Measurements from ENCODE around the gene ASIC4.

The ASIC4 gene

DNA sequence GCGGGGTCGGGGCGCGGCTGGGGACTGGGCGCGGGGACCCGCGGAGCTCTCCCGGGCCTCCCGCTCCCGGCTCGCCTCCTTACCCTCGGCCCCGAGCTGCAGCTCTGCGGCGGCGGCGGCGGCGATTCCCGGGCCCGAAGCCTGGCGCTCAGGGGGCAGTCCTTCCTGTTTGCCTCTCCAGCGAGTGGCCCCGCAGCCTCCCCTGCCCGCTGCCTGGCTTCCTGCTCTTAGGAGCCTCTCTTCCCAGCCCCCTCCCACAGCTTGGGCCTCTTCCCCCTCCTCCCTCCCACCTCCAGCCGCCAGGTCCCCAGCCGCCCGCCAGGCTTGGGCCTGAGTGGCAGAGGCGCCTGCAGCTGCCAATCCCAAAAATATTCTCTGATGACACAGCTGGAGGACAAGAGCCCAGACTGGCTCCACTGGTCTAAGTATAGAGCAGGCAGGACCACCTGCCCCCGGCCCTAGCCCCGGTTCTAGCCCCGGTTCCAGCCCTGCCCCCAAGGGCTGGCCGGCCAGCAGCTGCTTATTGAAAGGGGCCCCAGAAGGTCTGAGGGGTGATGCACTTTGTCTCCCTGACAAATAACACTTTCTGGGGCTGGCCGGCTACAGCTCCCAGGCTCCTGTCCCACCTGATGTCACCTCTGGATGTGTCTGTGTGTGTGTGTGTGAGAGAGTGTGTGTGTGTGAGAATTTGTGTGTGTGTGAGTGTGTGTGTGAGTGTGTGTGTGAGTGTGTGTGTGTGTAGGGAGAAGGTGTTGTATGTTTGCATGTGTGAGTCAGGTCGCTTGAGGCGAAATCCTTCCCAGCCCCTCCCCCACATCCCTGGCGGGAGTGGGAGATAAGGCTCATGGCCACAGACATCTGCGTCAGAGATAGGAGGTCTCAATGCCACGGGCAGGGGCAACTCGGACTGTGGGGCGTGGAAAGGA lies 57.3 kb downstream of the ASIC4 start, which contains the start of gene OBSL1:
Gene OBSL1 (minus strand): TSS at position 229 of the 926 bp plus-strand sequence. CDS start 307 bp downstream, outside the sequence.
- H3K4me3 ChIP-seq (ENCODE audit: low read depth, low read length) = no peak within 1 kb of the TSS
- TF ChIP-seq, protein P1, sequence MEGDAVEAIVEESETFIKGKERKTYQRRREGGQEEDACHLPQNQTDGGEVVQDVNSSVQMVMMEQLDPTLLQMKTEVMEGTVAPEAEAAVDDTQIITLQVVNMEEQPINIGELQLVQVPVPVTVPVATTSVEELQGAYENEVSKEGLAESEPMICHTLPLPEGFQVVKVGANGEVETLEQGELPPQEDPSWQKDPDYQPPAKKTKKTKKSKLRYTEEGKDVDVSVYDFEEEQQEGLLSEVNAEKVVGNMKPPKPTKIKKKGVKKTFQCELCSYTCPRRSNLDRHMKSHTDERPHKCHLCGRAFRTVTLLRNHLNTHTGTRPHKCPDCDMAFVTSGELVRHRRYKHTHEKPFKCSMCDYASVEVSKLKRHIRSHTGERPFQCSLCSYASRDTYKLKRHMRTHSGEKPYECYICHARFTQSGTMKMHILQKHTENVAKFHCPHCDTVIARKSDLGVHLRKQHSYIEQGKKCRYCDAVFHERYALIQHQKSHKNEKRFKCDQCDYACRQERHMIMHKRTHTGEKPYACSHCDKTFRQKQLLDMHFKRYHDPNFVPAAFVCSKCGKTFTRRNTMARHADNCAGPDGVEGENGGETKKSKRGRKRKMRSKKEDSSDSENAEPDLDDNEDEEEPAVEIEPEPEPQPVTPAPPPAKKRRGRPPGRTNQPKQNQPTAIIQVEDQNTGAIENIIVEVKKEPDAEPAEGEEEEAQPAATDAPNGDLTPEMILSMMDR (IDR thresholded peaks at IDR 0.05; ENCODE audit: borderline replicate concordance, insufficient read depth, low read depth, low read length) = no peak

DNA sequence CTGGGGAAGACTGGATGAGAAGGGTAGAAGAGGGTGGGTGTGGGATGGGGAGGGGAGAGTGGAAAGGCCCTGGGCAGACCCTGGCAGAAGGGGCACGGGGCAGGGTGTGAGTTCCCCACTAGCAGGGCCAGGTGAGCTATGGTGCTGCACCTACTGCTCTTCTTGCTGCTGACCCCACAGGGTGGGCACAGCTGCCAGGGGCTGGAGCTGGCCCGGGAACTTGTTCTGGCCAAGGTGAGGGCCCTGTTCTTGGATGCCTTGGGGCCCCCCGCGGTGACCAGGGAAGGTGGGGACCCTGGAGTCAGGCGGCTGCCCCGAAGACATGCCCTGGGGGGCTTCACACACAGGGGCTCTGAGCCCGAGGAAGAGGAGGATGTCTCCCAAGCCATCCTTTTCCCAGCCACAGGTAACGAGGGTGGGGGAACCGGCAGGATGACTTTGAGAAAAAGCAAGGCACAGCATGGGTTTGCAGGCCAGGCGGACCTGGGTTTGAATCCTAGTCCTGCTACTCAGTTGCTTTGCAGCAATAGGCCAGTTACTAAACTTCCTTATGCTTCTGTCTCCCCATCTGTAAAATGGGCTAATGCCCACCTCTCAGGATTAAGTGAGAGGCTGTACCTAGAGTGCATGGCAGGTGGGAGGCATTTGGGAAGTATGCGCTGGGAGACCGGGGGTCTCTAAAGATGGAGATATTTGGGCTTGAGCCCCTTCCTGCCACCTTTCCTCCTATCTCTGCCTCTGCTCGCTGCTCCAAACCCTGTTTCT lies 58.1 kb downstream of the ASIC4 start, which contains the start of gene INHA:
Gene INHA (plus strand): TSS at position 74 of the 765 bp plus-strand sequence. CDS start 65 bp downstream, at position 139.
- H3K4me3 ChIP-seq (ENCODE audit: low read depth, low read length) = no peak within 1 kb of the TSS

DNA sequence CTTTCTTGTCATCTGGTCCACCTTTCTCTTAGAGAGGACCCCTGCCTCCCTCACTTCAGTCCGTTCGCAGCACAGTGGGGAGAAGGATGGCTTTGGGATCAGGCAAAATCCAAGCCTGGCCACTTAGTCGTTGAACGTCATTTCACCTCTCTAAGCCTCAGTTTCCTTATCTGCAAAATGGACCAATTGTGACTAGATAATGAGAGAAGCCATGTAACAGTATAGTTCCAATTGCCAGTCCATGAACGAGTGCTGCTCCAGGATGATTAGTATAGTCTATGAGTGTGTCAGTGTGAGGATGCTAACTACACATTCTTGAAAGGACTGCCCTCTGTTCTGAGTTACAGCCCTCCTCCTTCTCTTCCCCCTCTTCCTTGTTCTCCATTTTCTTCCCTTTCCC lies 58.9 kb downstream of the ASIC4 start:
- TF ChIP-seq, protein P1 (IDR thresholded peaks at IDR 0.05; ENCODE audit: borderline replicate concordance, insufficient read depth, low read depth, low read length) = no peak
- H3K4me3 ChIP-seq (ENCODE audit: low read depth, low read length) = no peak overlapping the region

More for the DNA sequence above, 58.1 kb downstream of the ASIC4 start, which contains the start of gene INHA:
- TF ChIP-seq, protein P1 (IDR thresholded peaks at IDR 0.05; ENCODE audit: borderline replicate concordance, insufficient read depth, low read depth, low read length) = no peak

DNA sequence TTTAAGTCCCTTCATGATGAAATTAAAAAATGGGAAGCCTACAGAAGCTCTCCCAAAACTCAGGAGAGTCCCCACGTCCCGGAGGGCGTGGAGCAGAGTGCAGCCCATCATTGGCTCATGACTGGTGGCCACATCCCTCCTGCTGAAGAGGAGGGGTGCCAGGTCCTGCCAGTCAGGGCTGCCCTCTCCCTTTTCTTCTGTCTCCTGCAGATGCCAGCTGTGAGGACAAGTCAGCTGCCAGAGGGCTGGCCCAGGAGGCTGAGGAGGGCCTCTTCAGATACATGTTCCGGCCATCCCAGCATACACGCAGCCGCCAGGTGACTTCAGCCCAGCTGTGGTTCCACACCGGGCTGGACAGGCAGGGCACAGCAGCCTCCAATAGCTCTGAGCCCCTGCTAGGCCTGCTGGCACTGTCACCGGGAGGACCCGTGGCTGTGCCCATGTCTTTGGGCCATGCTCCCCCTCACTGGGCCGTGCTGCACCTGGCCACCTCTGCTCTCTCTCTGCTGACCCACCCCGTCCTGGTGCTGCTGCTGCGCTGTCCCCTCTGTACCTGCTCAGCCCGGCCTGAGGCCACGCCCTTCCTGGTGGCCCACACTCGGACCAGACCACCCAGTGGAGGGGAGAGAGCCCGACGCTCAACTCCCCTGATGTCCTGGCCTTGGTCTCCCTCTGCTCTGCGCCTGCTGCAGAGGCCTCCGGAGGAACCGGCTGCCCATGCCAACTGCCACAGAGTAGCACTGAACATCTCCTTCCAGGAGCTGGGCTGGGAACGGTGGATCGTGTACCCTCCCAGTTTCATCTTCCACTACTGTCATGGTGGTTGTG lies 60.4 kb downstream of the ASIC4 start:
- no peak overlapping the region for H3K4me3 ChIP-seq (ENCODE audit: low read depth, low read length)
- TF ChIP-seq, protein P1 (IDR thresholded peaks at IDR 0.05; ENCODE audit: borderline replicate concordance, insufficient read depth, low read depth, low read length) = no peak

DNA sequence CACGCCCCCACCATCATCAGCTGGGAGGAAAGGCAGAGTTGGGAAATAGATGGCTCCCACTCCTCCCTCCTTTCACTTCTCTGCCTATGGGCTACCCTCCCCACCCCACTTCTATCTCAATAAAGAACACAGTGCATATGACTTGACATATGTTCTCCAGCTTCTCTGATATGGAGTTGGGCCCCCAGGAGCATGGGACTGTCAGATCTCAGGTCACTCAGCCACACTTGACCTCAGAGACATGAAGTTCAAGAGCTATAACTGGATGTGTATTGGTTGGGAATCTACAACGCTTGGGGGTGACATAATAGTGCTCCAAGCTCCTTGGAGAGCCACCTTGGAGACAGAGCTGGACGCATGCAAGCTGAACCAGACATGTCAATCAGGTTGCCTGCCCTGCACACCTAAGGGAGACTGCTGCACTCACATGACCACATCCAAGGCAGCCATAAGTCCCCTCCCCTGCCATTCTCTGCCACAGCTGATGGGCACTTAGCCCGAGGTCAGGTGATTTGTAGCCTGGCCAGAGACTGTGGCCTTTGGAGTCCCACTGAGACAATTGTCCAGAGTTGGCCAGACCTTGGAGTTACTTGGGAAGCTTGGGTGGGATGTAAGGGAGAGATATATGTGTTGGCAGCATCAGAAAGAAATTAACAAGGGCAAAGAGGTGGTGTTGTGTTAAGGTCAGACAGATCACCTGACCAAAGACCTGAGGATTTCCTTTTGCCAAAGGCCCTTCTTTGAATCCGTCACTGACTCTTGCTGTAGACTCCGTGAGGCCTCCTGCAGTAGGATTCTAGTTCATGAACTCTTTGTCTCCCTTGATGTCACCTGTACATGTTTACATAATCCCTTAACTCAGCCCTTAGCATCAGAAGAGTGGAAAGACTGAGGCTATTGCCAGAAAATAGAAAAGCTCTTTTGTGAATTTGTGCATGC lies 61.6 kb downstream of the ASIC4 start:
- no peak overlapping the region for H3K4me3 ChIP-seq (ENCODE audit: low read depth, low read length)
- TF ChIP-seq, protein P1 (IDR thresholded peaks at IDR 0.05; ENCODE audit: borderline replicate concordance, insufficient read depth, low read depth, low read length) = no peak

Measured in GM12875 (cell line).